Measurements from ENCODE around the gene LRRFIP1.

The LRRFIP1 gene

DNA sequence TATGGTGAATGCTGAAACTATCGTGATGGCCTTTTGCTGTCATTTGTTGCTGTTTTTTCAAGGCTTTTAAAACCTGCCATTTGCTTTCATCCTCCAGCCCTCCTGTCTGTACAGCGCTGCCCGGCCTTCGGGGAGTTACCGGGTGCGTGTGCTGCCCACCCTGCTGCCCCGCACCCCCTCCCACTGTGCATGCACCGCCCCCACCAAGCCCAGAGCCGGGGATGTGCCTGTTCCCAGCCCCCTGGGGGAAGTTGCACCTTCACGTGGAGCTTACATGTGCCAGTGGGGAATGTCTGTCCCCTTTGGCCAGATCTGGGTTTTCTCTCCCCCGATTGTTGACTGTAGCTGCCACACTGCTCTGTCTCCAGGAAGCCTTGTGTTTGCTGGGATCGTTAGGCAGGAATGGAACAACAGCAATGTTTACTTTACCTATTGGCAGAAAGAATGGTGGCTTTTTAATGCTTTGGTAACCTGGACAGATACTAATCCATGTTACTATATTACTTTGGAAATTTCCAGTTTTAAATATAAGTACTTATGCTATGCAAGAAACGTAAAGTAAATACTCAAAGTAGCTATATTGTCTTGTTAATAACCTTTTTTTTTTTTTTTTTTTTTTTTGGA lies 106.4 kb downstream of the LRRFIP1 start:
- Histone ChIP-seq H3K27me3 (ENCODE audit: control insufficient read depth in 2 of 2, insufficient read depth in 2 of 2, low read length in 2 of 2) (no peaks in the 10 kb centered on the region), H3K27ac (ENCODE audit: low read depth in 2 of 2, low read length in 2 of 2) (peak overlapping the region; percentile 26 to 66), H3K9ac (ENCODE audit: low read depth in 1 of 2, low read length in 2 of 2) (no peak overlapping the region), H3K4me1 (ENCODE audit: control insufficient read depth in 2 of 2, insufficient read depth in 2 of 2, low read length in 2 of 2) (peaks cover 9 to 41% of the 10 kb centered on the region in 2 donors), H3K36me3 (ENCODE audit: control insufficient read depth in 2 of 2, insufficient read depth in 2 of 2, low read length in 2 of 2) (peaks cover 13 to 16% of the 10 kb centered on the region in 2 donors), H3K4me3 (ENCODE audit: low read length in 2 of 2) (no peak overlapping the region), H3K9me3 (ENCODE audit: control insufficient read depth in 2 of 2, low read length in 2 of 2) (no peaks in the 10 kb centered on the region)

GRCh38 chr2:237734905-237735623 lies 107.7 kb downstream of the LRRFIP1 start:
- Histone ChIP-seq H3K9me3 (ENCODE audit: control insufficient read depth in 2 of 2, low read length in 2 of 2) (no peaks in the 10 kb centered on the region), H3K36me3 (ENCODE audit: control insufficient read depth in 2 of 2, insufficient read depth in 2 of 2, low read length in 2 of 2) (peaks cover 13 to 16% of the 10 kb centered on the region in 2 donors), H3K27ac (ENCODE audit: low read depth in 2 of 2, low read length in 2 of 2) (no peak overlapping the region), H3K4me3 (ENCODE audit: low read length in 2 of 2) (no peak overlapping the region), H3K9ac (ENCODE audit: low read depth in 1 of 2, low read length in 2 of 2) (no peak overlapping the region), H3K27me3 (ENCODE audit: control insufficient read depth in 2 of 2, insufficient read depth in 2 of 2, low read length in 2 of 2) (no peaks in the 10 kb centered on the region), H3K4me1 (ENCODE audit: control insufficient read depth in 2 of 2, insufficient read depth in 2 of 2, low read length in 2 of 2) (peaks cover 9 to 35% of the 10 kb centered on the region in 2 donors)

GRCh38 chr2:237735798-237736197 lies 108.4 kb downstream of the LRRFIP1 start:
- Histone ChIP-seq H3K4me3 (ENCODE audit: low read length in 2 of 2) (no peak overlapping the region), H3K36me3 (ENCODE audit: control insufficient read depth in 2 of 2, insufficient read depth in 2 of 2, low read length in 2 of 2) (peaks cover 13 to 16% of the 10 kb centered on the region in 2 donors), H3K4me1 (ENCODE audit: control insufficient read depth in 2 of 2, insufficient read depth in 2 of 2, low read length in 2 of 2) (peaks cover 10 to 31% of the 10 kb centered on the region in 2 donors), H3K9me3 (ENCODE audit: control insufficient read depth in 2 of 2, low read length in 2 of 2) (no peaks in the 10 kb centered on the region), H3K9ac (ENCODE audit: low read depth in 1 of 2, low read length in 2 of 2) (no peak overlapping the region), H3K27me3 (ENCODE audit: control insufficient read depth in 2 of 2, insufficient read depth in 2 of 2, low read length in 2 of 2) (no peaks in the 10 kb centered on the region), H3K27ac (ENCODE audit: low read depth in 2 of 2, low read length in 2 of 2) (no peak overlapping the region)

DNA sequence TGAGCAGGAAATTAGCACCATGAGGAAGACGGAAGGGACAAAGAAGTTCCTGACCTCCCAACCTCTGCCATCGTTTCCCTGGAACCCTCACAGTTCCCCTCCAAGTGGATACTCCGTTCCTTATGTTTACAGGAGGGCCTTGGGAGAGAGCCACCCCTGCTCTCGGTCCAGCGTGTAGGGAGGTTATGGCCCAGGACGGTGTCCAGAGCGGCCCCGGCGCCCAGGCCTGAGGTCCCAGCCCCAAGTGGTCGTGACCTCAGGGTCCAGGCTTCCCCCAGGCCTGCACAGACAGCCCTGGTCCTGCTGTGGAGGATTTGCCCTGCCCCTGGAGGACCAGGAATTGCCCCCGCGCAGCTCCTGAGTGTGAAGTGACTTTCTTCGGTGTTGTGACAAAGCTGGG lies 109.4 kb downstream of the LRRFIP1 start:
- peaks cover 13 to 16% of the 10 kb centered on the region in 2 donors for H3K36me3 ChIP-seq (ENCODE audit: control insufficient read depth in 2 of 2, insufficient read depth in 2 of 2, low read length in 2 of 2)
- no peak overlapping the region for H3K9ac ChIP-seq (ENCODE audit: low read depth in 1 of 2, low read length in 2 of 2)
- H3K27me3 ChIP-seq (ENCODE audit: control insufficient read depth in 2 of 2, insufficient read depth in 2 of 2, low read length in 2 of 2) = no peaks in the 10 kb centered on the region
- H3K9me3 ChIP-seq (ENCODE audit: control insufficient read depth in 2 of 2, low read length in 2 of 2) = no peaks in the 10 kb centered on the region
- H3K27ac ChIP-seq (ENCODE audit: low read depth in 2 of 2, low read length in 2 of 2) = no peak overlapping the region
- peaks cover 9 to 25% of the 10 kb centered on the region in 2 donors for H3K4me1 ChIP-seq (ENCODE audit: control insufficient read depth in 2 of 2, insufficient read depth in 2 of 2, low read length in 2 of 2)
- no peak overlapping the region for H3K4me3 ChIP-seq (ENCODE audit: low read length in 2 of 2)

DNA sequence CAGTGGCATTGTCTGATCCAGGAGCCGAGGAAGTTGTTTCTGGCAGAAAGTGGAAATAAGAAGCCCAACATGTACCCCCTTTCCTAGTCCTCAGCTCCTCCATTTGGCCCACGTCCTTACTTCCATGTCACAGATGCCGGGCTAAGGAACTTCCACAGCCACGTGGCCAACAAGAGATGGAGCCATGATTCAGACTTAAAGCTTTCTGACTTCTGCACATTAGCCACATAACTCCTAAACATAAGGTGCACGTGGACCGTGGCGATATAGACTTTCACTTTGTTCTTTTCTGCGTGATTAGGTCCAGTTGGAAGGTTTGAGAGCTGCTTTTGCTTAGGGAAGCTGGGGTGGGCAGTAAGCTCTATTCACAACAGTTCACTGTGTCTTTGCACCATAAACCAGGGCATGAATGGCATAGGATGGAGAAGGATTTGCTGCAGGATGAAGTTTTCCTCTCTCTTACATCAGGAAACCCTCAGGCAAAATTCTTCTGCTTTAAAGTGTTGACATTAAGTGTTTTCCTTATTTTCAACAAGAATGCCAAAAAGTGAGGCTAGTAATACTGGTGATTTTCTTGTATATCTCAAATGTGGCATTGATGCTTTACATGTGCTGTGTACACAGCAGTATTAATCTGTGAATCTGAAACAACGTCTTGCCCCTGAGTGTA lies 109.9 kb downstream of the LRRFIP1 start:
- Histone ChIP-seq H3K9ac (ENCODE audit: low read depth in 1 of 2, low read length in 2 of 2) (no peak overlapping the region), H3K27ac (ENCODE audit: low read depth in 2 of 2, low read length in 2 of 2) (no peak overlapping the region), H3K36me3 (ENCODE audit: control insufficient read depth in 2 of 2, insufficient read depth in 2 of 2, low read length in 2 of 2) (peaks cover 13 to 16% of the 10 kb centered on the region in 2 donors), H3K27me3 (ENCODE audit: control insufficient read depth in 2 of 2, insufficient read depth in 2 of 2, low read length in 2 of 2) (no peaks in the 10 kb centered on the region), H3K9me3 (ENCODE audit: control insufficient read depth in 2 of 2, low read length in 2 of 2) (no peaks in the 10 kb centered on the region), H3K4me3 (ENCODE audit: low read length in 2 of 2) (no peak overlapping the region), H3K4me1 (ENCODE audit: control insufficient read depth in 2 of 2, insufficient read depth in 2 of 2, low read length in 2 of 2) (peaks cover 11 to 23% of the 10 kb centered on the region in 2 donors)

DNA sequence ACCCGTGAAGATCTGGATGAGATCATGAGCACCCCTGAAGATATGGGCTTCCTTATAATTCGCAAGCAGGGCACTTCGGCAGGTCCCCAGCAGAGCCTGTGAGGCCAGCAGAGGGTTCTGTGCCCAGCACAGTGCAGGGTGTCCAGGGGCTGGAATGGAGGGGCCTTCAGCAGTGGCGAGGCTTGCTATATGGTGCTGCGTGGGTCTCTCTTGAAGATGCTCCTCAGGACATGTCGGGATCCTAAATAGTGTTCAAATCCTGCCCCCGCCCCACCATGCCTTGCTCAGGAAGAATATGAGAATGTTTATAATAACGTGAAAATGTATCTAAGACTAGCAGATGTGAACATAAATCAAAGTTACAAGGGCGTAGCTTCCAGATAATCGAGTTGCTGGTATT lies 110.9 kb downstream of the LRRFIP1 start:
- no peak overlapping the region for H3K27ac ChIP-seq (ENCODE audit: low read depth in 2 of 2, low read length in 2 of 2)
- H3K36me3 ChIP-seq (ENCODE audit: control insufficient read depth in 2 of 2, insufficient read depth in 2 of 2, low read length in 2 of 2) = peaks cover 13 to 16% of the 10 kb centered on the region in 2 donors
- H3K27me3 ChIP-seq (ENCODE audit: control insufficient read depth in 2 of 2, insufficient read depth in 2 of 2, low read length in 2 of 2) = no peaks in the 10 kb centered on the region
- peaks cover 14 to 19% of the 10 kb centered on the region in 2 donors for H3K4me1 ChIP-seq (ENCODE audit: control insufficient read depth in 2 of 2, insufficient read depth in 2 of 2, low read length in 2 of 2)
- no peak overlapping the region for H3K4me3 ChIP-seq (ENCODE audit: low read length in 2 of 2)
- no peaks in the 10 kb centered on the region for H3K9me3 ChIP-seq (ENCODE audit: control insufficient read depth in 2 of 2, low read length in 2 of 2)
- no peak overlapping the region for H3K9ac ChIP-seq (ENCODE audit: low read depth in 1 of 2, low read length in 2 of 2)

DNA sequence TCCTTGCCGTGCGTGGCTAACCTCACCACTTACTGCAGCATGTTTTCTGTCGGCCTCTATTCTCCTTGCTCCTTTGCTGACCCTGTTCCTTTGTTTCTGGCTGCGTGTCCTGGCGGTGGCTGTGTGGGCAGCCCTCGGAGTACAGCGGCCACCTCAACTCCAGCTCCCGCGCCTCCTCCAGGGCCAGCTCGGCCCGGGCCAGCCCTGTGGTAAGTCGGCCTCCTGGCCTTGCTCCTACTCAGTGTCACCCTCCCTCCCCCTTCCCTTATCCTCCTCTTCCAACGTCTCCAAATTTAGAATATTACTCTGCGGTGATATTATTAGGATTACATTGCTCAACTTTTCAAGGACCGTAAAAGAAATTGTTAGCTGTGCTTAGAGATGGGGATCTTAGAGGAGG lies 111.7 kb downstream of the LRRFIP1 start:
- peak overlapping the region in 1 of 2 donors; percentile 35 for H3K27ac ChIP-seq (ENCODE audit: low read depth in 2 of 2, low read length in 2 of 2)
- no peaks in the 10 kb centered on the region for H3K9me3 ChIP-seq (ENCODE audit: control insufficient read depth in 2 of 2, low read length in 2 of 2)
- peaks cover 13 to 16% of the 10 kb centered on the region in 2 donors for H3K36me3 ChIP-seq (ENCODE audit: control insufficient read depth in 2 of 2, insufficient read depth in 2 of 2, low read length in 2 of 2)
- no peak overlapping the region for H3K9ac ChIP-seq (ENCODE audit: low read depth in 1 of 2, low read length in 2 of 2)
- H3K4me1 ChIP-seq (ENCODE audit: control insufficient read depth in 2 of 2, insufficient read depth in 2 of 2, low read length in 2 of 2) = peaks cover 19 to 22% of the 10 kb centered on the region in 2 donors
- no peaks in the 10 kb centered on the region for H3K27me3 ChIP-seq (ENCODE audit: control insufficient read depth in 2 of 2, insufficient read depth in 2 of 2, low read length in 2 of 2)
- no peak overlapping the region for H3K4me3 ChIP-seq (ENCODE audit: low read length in 2 of 2)

GRCh38 chr2:237742191-237742590 lies 114.8 kb downstream of the LRRFIP1 start:
- Histone ChIP-seq H3K9me3 (ENCODE audit: control insufficient read depth in 2 of 2, low read length in 2 of 2) (no peaks in the 10 kb centered on the region), H3K4me3 (ENCODE audit: low read length in 2 of 2) (no peak overlapping the region), H3K4me1 (ENCODE audit: control insufficient read depth in 2 of 2, insufficient read depth in 2 of 2, low read length in 2 of 2) (peaks cover 22 to 23% of the 10 kb centered on the region in 2 donors), H3K36me3 (ENCODE audit: control insufficient read depth in 2 of 2, insufficient read depth in 2 of 2, low read length in 2 of 2) (peaks cover 13 to 15% of the 10 kb centered on the region in 2 donors), H3K27me3 (ENCODE audit: control insufficient read depth in 2 of 2, insufficient read depth in 2 of 2, low read length in 2 of 2) (no peaks in the 10 kb centered on the region), H3K9ac (ENCODE audit: low read depth in 1 of 2, low read length in 2 of 2) (no peak overlapping the region), H3K27ac (ENCODE audit: low read depth in 2 of 2, low read length in 2 of 2) (peak overlapping the region in 1 of 2 donors; percentile 16)

GRCh38 chr2:237742614-237743013 lies 115.2 kb downstream of the LRRFIP1 start:
- Histone ChIP-seq H3K4me1 (ENCODE audit: control insufficient read depth in 2 of 2, insufficient read depth in 2 of 2, low read length in 2 of 2) (peaks cover 22 to 23% of the 10 kb centered on the region in 2 donors), H3K9me3 (ENCODE audit: control insufficient read depth in 2 of 2, low read length in 2 of 2) (no peaks in the 10 kb centered on the region), H3K27me3 (ENCODE audit: control insufficient read depth in 2 of 2, insufficient read depth in 2 of 2, low read length in 2 of 2) (no peaks in the 10 kb centered on the region), H3K27ac (ENCODE audit: low read depth in 2 of 2, low read length in 2 of 2) (no peak overlapping the region), H3K9ac (ENCODE audit: low read depth in 1 of 2, low read length in 2 of 2) (no peak overlapping the region), H3K4me3 (ENCODE audit: low read length in 2 of 2) (no peak overlapping the region), H3K36me3 (ENCODE audit: control insufficient read depth in 2 of 2, insufficient read depth in 2 of 2, low read length in 2 of 2) (peaks cover 10 to 15% of the 10 kb centered on the region in 2 donors)

DNA sequence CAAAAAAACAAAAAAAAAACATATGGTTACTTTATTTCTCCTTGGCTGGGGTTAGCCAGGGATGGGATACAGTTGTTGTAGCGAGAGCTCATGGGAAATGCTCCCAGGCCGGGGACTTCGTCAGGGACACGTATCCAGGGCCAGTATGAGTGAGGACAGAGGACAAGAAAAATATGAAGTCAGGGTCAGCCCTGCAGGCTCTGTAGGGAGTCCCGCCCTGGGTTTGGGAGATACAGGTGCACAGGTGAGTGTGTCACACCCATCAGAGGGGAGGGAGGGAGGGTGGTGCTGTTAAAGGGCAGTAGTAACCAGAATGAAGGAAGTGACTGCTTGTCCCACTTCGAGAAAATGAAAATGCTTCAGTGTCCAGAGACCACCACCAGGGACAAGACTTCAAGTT lies 115.6 kb downstream of the LRRFIP1 start:
- Histone ChIP-seq H3K27me3 (ENCODE audit: control insufficient read depth in 2 of 2, insufficient read depth in 2 of 2, low read length in 2 of 2) (no peaks in the 10 kb centered on the region), H3K27ac (ENCODE audit: low read depth in 2 of 2, low read length in 2 of 2) (peak overlapping the region in 1 of 2 donors; percentile 43), H3K9ac (ENCODE audit: low read depth in 1 of 2, low read length in 2 of 2) (no peak overlapping the region), H3K4me1 (ENCODE audit: control insufficient read depth in 2 of 2, insufficient read depth in 2 of 2, low read length in 2 of 2) (peaks cover 22 to 23% of the 10 kb centered on the region in 2 donors), H3K36me3 (ENCODE audit: control insufficient read depth in 2 of 2, insufficient read depth in 2 of 2, low read length in 2 of 2) (peaks cover 9 to 16% of the 10 kb centered on the region in 2 donors), H3K4me3 (ENCODE audit: low read length in 2 of 2) (no peak overlapping the region), H3K9me3 (ENCODE audit: control insufficient read depth in 2 of 2, low read length in 2 of 2) (no peaks in the 10 kb centered on the region)
